GM18508 (cell line): Measurements from ENCODE around the gene TCAF1.
"Not testable (repeated sequence)": the region's sequence is repeated elsewhere in the genome, so short reads cannot be mapped to it uniquely, and the experiment has no call there.

Experiments used
- ATAC-seq: cut with Tn5 transposase; IDR thresholded peaks from one replicate; pipeline ENCODE4 v1.9.1; 2021; ENCODE audit warnings: moderate number of reproducible peaks; ENCODE audit not compliant: insufficient read depth, unreplicated experiment

The TCAF1 gene

DNA sequence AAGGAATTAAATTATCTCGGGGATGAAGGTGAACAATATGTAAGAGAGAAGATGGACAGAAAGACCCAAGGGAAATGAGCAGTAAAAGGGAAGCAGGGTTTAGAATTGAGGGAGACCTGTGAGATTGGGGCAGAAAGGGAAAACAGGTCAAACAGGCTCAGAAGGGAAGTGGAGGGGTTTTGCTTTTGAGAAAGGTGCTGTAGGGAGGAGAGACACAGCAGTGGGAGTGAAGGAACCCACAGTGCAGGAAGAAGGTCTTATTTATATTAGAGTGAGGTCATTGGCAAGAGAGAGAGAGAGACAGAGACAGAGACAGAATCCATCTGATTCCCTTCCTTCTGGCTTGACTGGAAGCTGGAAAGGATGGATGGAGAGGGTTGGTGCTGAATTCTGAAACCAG is 3.5 kb upstream of the TCAF1 start:
- no peak for ATAC-seq

DNA sequence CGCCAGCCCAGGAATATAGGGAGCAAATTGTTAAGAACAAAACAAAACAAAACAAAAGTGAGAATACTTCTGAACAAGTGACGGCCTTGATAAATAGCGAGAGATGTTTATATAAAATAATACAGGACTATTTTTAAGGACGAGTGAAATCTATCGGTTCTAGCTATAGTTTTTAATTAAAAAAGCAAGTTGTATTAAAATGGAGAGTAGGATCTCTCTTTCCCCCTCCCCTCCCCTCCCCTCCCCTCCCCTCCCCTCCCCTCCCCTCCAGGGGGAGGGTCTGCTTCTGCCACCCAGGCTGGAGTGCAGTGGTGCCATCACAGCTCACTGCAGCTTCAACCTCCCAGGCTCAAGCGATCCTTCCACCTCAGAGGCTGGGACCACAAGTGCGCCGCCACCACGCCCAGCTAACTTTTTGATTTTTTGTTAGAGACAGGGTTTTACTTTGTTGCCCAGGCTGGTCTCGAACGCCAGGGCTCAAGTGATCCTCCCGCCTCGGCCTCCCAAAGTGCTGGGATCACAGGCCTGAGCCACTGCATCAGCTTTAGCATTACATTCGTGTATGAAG is 440 bp upstream of the TCAF1 start:
- ATAC-seq, result no peak

GRCh38 chr7:143901332-143901667 is 676 bp downstream of the TCAF1 start:
- ATAC-seq, result peak; percentile 7

- ATAC-seq, result no peak
Measured at GRCh38 chr7:143900230-143900766, 1.7 kb downstream of the TCAF1 start.

DNA sequence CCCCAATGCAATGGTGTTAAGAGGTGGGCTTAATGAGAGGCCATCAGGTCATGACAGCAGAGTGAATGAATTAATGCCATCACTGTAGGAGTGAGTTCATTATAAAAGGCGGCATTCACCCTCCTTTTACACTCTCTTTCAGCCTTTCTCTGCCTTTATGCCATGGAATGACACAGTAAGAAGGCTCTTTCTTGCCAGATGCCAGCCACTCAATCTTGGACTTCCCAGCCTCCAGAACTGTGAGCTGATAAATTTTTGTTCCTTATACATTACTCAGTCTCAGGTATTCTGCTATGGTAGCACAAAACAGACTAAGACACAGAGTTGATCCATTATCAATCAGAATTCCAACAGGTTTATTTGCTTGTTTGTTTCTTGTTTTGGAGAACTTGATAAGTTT is 3.2 kb downstream of the TCAF1 start:
- no peak for ATAC-seq

GRCh38 chr7:143896667-143897066 is 5.3 kb downstream of the TCAF1 start:
- no peak for ATAC-seq

- peak; percentile 94 for ATAC-seq
Measured at GRCh38 chr7:143892527-143893300, 9.3 kb downstream of the TCAF1 start.

GRCh38 chr7:143891457-143891856 is 10.5 kb downstream of the TCAF1 start:
- ATAC-seq, result no peak

GRCh38 chr7:143890558-143890957 is 11.4 kb downstream of the TCAF1 start:
- ATAC-seq, result no peak

DNA sequence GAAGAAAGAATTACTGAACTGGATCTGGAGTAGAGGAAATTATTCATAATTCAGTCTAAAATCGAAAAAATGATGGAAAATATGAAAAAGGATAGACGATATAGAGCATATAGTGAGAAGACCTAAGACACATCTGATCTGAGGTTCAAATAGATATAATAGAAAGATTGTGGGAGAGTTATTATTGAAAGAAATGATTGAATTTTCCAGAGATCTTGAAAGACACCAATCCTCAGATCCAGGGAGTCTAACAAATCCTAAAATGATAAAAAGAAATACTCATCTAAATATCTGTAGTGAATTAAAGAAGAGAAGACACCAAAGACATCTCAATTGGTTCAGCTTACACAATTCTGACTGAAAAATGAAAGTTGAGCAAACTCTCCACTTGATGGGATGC is 12.9 kb downstream of the TCAF1 start:
- no peak for ATAC-seq

GRCh38 chr7:143886826-143887477 is 15.0 kb downstream of the TCAF1 start:
- no peak for ATAC-seq

DNA sequence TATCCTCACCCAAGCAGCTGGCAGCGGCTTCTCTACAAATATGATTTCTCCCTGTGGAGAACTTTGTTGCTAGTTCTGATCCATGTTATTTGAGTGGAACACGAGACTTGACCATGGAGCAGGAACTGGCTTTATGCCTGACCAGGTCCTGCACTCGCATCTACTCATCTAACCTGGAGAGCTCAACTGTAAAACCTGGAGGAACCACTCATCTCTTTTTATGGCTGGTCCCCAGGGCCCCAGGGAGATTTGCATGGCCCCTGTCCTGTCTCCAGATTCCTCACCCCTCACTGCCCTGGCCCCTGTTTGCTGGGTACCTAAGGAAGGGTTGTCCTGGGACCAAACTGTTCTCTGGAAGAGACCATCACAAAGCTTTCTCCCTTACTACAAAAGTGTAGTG is 16.0 kb downstream of the TCAF1 start:
- no peak for ATAC-seq

GRCh38 chr7:143884969-143885559 is 16.9 kb downstream of the TCAF1 start:
- peak; percentile 46 for ATAC-seq

- ATAC-seq, result no peak
Measured at GRCh38 chr7:143884241-143884968, 17.6 kb downstream of the TCAF1 start.

GRCh38 chr7:143882604-143883078 is 19.3 kb downstream of the TCAF1 start:
- ATAC-seq, result no peak

DNA sequence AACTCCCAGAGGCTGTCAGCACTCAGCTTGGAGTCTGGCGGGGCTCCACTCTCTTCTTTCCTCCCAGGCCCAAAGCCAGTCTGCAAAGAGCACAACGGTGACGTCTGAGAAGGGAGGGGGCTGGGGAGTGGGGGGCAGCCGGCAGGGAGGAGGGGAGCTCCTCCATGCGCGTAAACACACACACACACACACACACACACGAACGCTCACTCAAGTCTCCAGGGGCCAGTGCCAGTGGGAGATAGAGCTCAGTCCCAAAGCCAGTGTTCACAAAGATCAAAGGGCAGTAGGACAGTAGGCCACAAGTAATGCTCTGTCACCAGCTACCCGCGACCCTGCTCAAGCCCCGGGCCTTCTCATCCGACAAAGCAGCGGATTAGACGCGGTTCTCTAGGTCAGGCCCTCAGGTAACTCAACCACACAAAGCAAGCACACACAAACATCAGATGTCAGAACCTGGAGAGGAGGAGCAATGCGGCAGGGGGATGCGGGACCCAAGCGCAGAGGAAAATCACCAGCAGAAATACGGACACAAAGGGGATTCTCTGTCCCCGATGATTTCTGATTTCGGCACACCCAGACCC is 19.9 kb downstream of the TCAF1 start:
- ATAC-seq, result no peak

DNA sequence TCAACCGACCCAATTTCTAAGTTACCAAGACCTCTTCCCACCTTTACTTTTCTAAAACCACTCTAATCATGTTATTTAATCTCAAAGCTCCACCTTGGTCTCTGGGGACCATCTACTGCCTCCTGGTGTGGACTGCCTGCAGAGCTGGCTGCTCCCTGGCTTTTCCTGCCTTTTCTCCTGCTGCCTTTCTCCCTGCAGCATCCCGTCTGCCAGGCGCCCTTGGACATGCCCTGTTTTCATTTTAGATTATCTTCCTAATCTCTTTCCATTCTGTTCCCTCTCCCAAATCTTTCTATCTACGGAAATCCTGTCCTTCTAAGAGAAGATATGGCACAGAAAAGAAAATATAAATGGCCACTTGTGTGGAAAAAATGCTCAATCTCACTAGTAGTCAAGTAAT is 23.1 kb downstream of the TCAF1 start:
- no peak for ATAC-seq

- no peak for ATAC-seq
Measured at GRCh38 chr7:143877098-143877497, 24.9 kb downstream of the TCAF1 start.

DNA sequence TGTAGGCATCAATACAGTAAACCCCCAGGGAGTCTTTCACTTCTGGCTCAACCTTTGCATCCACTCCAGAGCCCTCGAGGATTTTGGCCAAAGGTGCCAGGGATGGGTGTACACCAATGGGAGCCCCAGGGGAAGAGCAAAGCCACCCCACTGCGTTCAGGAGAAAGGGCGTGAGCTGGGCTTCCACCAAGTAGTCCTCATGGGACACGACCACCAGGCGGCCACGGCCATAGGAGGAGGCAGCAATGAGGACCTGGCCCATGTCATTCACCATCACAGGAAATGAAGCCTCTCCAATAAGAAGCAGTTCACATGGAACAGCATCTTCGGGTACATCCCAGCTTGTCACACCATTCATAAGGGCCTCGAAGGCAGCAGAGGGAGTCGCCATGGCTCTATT is 25.8 kb downstream of the TCAF1 start:
- ATAC-seq, result no peak

DNA sequence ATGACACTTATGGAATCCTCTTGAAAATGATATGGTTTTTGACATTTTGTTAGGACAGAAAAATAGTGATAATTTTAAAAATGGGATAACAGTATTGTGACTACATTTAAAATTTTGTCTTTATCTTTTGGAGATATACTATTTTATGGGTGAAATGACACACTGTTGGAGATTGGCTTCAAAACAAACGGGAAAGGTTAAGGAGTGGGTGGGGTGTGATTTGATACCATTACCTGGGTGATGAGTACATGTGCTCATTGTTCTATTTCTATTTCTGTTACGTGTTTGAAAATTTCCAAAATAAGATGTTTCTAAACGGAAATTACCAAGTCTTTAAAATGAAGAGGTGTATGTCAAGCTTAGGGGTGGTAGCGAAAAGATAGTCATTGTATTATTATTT is 28.7 kb downstream of the TCAF1 start:
- ATAC-seq, result not testable (repeated sequence)
